Stomach smooth muscle (tissue), 2 donors: ENCODE results near the gene ATG7.
"Not testable (repeated sequence)": the region's sequence is repeated elsewhere in the genome, so short reads cannot be mapped to it uniquely, and the experiment has no call there.

ENCODE experiments used
- H3K27ac ChIP-seq: one replicate; pipeline ENCODE4 v1.7.0; 2013; ENCODE audit warnings: mild to moderate bottlenecking, low read length, inconsistent platforms
- H3K27me3 ChIP-seq, 2 donors: one replicate each; pipeline ENCODE4 v1.7.0; 2013; ENCODE audit warnings: low read length in 2 of 2; ENCODE audit not compliant: insufficient read depth in 2 of 2, control insufficient read depth in 1 of 2
- H3K36me3 ChIP-seq, 2 donors: one replicate each; pipeline ENCODE4 v1.7.0; 2013; ENCODE audit warnings: low read length in 2 of 2; ENCODE audit not compliant: control insufficient read depth in 2 of 2, insufficient read depth in 2 of 2
- H3K4me1 ChIP-seq: one replicate; pipeline ENCODE4 v1.7.0; 2013; ENCODE audit warnings: low read length; ENCODE audit not compliant: control insufficient read depth, insufficient read depth
- H3K4me3 ChIP-seq, 2 donors: one replicate each; pipeline ENCODE4 v1.7.0; 2013; ENCODE audit warnings: low read length in 2 of 2
- H3K9ac ChIP-seq, 2 donors: one replicate each; pipeline ENCODE4 v1.7.0; 2013; ENCODE audit warnings: low read length in 2 of 2, mild to moderate bottlenecking in 1 of 2
- H3K9me3 ChIP-seq, 2 donors: one replicate each; pipeline ENCODE4 v1.7.0; 2013; ENCODE audit warnings: low read length in 2 of 2; ENCODE audit not compliant: control insufficient read depth in 2 of 2
- donor health status: healthy.
- donor health status: Pancreatic carcinoma.

The ATG7 gene

DNA sequence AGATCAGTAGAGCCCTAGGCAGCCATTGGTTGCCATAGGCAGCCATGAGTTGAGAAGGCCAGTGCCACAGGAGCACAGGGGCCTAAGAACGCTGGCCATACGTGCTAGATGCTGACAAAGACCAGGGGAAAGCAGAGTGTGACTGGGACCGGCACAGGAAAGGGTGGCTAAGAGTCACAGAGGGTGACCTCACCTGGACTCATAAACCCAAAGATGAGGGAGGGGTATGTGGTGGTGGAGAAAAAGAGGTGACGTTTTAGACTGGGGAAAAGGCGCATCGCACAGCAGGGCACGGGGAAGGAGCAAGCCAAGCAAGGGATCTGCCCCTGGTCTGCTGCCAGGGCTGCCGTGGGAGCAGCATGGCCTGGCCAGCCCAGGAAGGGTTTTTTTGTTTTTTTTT lies 249.0 kb downstream of the ATG7 start:
- no peak overlapping the region for H3K4me3 ChIP-seq
- H3K9me3 ChIP-seq = no peaks in the 10 kb centered on the region
- no peaks in the 10 kb centered on the region for H3K36me3 ChIP-seq
- no peak overlapping the region for H3K9ac ChIP-seq
- H3K27ac ChIP-seq = no peak overlapping the region
- H3K4me1 ChIP-seq = no peaks in the 10 kb centered on the region
- no peaks in the 10 kb centered on the region for H3K27me3 ChIP-seq

DNA sequence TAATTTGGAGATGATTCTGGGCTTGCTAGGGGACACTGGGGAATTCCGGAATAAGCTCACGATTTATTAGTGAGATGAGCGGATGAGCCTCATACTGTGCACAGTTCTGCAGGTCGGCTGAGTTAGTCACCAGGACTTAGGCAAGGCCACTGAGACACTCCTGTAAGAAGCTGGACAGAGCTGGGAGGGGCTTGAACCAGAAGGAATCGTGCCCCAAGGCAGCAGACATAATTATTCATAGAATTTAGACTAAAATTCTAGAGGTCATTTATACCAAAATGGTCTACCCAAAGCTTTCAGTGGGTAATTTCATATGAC lies 250.2 kb downstream of the ATG7 start:
- Histone ChIP-seq H3K9ac (no peak overlapping the region), H3K4me1 (no peaks in the 10 kb centered on the region), H3K27ac (no peak overlapping the region), H3K27me3 (no peaks in the 10 kb centered on the region), H3K36me3 (no peaks in the 10 kb centered on the region), H3K4me3 (no peak overlapping the region), H3K9me3 (no peaks in the 10 kb centered on the region)

DNA sequence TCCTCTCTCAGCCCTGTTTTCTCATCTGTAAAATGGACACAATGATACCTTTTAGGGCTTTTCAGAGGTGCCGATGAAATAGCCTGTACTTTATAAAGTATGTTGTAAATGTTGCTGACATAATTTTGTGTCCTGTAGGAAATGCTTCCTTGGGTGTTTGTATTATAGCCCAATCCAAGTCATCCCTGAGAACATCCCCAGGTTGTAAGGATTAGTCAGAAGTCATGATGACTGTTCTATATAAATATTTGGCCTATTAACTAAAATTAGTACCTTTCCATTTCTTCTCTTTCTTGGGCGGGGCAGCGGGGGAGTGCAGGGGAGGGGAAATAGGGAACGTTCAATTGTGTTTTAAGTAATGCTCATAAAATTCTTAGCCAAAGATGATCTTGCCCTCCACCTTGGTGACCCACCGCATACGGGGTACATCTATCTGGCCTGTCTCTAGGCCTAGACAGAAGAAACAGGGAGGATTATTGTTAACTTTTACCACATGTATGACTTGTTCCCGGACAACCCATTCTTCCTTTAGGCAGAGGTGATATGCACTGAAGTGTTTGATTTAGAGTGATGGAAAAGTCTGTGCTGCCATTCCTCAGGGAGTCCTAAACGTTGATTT lies 250.9 kb downstream of the ATG7 start:
- H3K9ac ChIP-seq = no peak overlapping the region
- no peak overlapping the region for H3K4me3 ChIP-seq
- no peak overlapping the region for H3K27ac ChIP-seq

DNA sequence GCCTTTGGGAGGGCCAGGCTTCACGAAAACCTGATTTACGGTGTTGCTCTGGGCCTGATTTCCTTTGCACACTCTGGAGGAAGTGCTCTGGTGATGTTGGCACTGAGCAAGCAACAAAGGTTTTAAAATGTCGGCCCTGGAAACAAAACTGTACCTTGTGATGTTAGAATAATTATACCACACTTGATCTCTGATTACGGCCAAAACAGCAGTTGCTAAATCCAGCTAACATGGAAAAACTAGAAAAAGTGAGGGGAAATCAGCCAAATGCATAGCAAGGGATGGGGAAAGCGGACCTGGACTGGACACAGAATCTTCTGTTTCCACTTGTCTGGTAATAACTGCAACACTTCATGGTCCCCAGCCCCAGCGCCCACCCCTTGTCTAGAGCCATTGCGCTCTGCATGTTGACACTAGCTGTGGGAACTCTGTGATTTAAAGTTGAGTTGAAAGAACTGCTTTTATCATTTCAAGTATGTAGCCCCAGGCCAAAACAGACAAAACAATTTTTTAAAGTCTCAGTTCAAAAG lies 251.4 kb downstream of the ATG7 start:
- H3K9me3 ChIP-seq = no peaks in the 10 kb centered on the region
- no peaks in the 10 kb centered on the region for H3K27me3 ChIP-seq
- no peaks in the 10 kb centered on the region for H3K4me1 ChIP-seq
- H3K9ac ChIP-seq = no peak overlapping the region
- no peak overlapping the region for H3K27ac ChIP-seq
- no peak overlapping the region for H3K4me3 ChIP-seq
- H3K36me3 ChIP-seq = no peaks in the 10 kb centered on the region

More for the DNA sequence above, 250.9 kb downstream of the ATG7 start:
- Histone ChIP-seq H3K9me3 (no peaks in the 10 kb centered on the region), H3K4me1 (no peaks in the 10 kb centered on the region), H3K36me3 (no peaks in the 10 kb centered on the region), H3K27me3 (no peaks in the 10 kb centered on the region)

DNA sequence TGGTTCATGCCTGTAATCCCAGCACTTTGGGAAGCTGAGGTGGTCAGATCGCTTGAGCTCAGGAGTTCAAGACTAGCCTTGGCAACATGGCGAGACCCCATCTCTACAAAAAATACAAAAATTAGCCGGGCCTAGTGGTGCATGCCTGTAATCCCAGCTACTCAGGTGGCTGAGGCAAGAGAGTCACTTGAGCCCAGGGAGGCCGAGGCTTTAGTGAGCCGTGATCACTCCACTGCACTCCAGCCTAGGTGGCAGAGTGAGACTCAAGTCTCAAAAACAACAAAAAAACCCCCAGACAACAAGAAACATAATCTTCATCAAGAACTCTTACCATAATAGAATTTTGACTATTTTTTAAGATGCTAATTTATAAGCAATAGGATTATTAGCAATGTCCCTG lies 253.9 kb downstream of the ATG7 start:
- H3K9me3 ChIP-seq, H3K4me3 ChIP-seq, H3K36me3 ChIP-seq, H3K27ac ChIP-seq, H3K27me3 ChIP-seq, H3K9ac ChIP-seq: not testable (repeated sequence)
- peaks cover 12% of the 10 kb centered on the region for H3K4me1 ChIP-seq

DNA sequence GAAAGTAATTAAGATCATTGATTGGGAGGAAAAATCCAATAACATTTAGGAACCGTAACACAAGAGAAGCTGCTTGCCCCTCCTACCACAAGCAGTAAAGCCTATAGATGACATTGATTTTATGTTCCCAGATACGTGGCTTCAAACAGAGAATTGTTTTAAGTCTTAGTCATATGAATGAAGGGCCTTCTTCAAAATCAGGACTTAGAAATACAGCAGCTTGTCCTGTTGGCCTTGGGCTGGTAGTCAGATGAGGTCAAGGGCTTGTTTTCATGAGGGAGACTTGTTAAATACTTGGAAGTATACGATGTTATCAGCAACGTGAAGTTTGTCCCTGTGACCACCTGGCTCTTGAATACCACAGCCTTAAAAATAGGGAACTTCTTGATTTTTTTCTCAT lies 257.1 kb downstream of the ATG7 start:
- no peak overlapping the region for H3K9ac ChIP-seq
- H3K9me3 ChIP-seq = no peaks in the 10 kb centered on the region
- H3K27ac ChIP-seq = no peak overlapping the region
- H3K4me1 ChIP-seq = peaks cover 15% of the 10 kb centered on the region
- H3K36me3 ChIP-seq = no peaks in the 10 kb centered on the region
- no peaks in the 10 kb centered on the region for H3K27me3 ChIP-seq
- H3K4me3 ChIP-seq = no peak overlapping the region

DNA sequence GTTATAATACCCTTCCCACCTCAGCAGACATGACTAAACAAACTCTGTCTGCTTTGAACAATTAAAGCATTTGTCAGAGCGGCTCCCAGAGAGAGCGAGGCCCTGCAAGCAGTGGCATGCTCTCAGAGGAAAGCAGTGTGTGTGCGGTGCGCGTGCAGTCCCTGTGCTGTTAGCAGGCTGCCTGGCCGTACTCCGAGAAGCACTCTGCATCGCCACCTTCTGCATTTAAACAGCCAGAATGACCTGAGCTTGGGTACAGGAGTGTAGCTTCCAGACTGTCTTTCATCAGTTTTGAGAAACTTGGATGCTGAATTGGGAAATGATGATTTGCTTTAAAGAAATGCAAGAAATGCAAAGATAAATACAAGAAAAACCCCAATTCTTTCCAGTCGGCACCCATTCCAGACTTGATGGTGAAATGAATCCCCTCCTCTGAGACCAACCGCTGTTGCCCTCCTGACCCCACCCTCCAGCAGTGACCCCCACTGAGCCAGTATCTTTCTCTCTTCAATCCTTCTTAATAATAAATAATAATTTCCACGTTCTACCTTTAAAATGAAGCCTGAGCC lies 258.0 kb downstream of the ATG7 start:
- no peaks in the 10 kb centered on the region for H3K36me3 ChIP-seq
- peak overlapping the region in 1 of 2 donors; percentile 8 for H3K4me3 ChIP-seq
- peak overlapping the region in 1 of 2 donors; percentile 21 for H3K9ac ChIP-seq
- no peaks in the 10 kb centered on the region for H3K9me3 ChIP-seq
- H3K27me3 ChIP-seq = no peaks in the 10 kb centered on the region
- peaks cover 15% of the 10 kb centered on the region for H3K4me1 ChIP-seq
- H3K27ac ChIP-seq = no peak overlapping the region

DNA sequence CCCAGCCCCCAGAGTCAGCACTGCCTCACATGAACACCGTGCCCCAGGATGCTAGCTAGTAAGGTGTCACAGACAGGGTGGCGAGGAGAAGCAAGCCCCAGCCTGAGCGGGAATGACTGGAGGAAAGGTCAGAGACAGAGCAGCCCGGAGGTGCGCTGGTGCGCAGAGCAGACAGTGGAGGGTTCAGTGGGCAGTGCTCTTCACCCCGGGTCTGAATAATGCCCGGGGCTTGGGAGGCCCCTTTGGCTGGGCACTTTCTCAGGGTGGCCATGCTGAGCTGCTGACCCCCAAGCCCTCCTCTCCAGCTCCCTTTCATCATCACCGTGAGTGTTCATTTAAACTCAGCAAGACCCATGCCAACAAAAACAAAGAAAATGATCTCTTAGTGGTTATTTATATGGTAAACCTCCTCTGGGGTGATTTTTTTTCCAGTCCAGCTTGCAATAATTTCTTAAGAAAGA lies 260.8 kb downstream of the ATG7 start:
- Histone ChIP-seq H3K9me3 (no peaks in the 10 kb centered on the region), H3K9ac (no peak overlapping the region), H3K36me3 (no peaks in the 10 kb centered on the region), H3K27me3 (no peaks in the 10 kb centered on the region), H3K4me1 (peaks cover 15% of the 10 kb centered on the region), H3K27ac (no peak overlapping the region), H3K4me3 (no peak overlapping the region)

DNA sequence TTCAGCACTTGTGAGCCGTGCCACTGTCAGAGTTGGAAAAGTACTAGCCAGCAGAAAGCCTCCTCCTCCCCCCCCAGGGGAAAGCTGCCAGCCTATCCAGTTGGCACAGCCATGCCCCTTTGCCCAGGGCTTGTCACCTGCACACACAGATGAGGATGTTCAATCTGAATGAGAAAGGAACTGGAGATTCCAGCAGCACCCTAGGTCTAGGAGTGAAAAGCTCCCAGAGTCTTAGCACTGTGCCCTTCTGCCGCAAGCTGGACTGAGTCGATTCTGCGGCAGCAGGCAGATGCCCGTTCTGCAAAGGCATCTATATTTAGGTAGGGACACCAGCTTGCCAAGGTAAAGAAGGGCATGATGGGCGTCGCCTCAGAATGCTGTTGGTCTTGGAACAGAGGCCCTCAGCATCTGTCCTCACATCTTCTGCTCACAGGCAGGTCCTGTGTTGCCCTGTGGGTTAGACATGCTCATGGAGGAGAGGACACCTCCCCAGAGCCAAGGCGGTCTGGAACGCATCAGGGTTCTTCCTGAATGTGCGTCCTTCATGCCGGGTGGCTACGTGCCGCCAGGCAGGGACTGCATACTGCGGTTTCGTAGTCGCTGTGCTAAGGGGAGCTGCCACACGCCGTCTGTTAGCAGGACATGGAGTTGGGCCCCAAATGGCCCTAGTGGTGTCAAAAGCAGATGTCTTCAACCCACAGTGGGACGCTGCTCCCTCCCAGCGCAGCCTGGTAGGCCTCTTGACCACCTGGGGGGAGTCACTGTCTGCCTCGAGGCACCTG lies 262.0 kb downstream of the ATG7 start:
- Histone ChIP-seq H3K27me3 (no peaks in the 10 kb centered on the region), H3K4me1 (peaks cover 15% of the 10 kb centered on the region), H3K9ac (no peak overlapping the region), H3K9me3 (no peaks in the 10 kb centered on the region), H3K4me3 (no peak overlapping the region), H3K36me3 (no peaks in the 10 kb centered on the region), H3K27ac (no peak overlapping the region)

DNA sequence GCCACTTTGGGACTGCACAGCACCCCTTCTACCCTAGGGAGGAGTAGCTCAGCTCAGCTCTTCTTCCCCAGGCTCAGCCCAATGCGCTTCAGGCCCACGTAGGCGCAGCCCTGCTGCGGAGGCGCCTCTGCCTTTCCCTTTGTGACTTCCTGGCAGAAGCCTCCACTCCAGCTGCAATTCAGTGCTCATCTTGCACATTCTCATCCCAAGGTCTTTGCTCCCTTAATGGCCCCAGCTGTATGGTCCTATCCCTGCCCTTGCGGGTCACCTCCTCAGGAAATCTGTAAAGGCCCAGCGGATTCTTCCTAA lies 262.6 kb downstream of the ATG7 start:
- Histone ChIP-seq H3K4me3 (no peak overlapping the region), H3K27ac (no peak overlapping the region), H3K9me3 (no peaks in the 10 kb centered on the region), H3K27me3 (no peaks in the 10 kb centered on the region), H3K4me1 (peaks cover 12% of the 10 kb centered on the region), H3K9ac (no peak overlapping the region), H3K36me3 (no peaks in the 10 kb centered on the region)
